IMR-90 (cell line): ENCODE results near the gene QRFP. TPM values are rescaled to one million over a fixed set of nuclear protein-coding genes. Genes with fewer than 3 reads are reported as not detected.

Experiments used
- ATAC-seq: fragments of 200-7000 bp; cut with Tn5 transposase; 2 replicates; pipeline ENCODE4 v1.9.1; 2020; ENCODE audit warnings: low read depth, mild to moderate bottlenecking, moderate library complexity
- BruUV-seq: library from RNA; stranded (reverse); fragments of 400-500 nt; replicated peaks from 2 replicates; lab custom pipeline; 2021; lab: Mats Ljungman, UMichigan
- CTCF ChIA-PET: fragments of 300-600 bp; formaldehyde crosslinking; extraction: SDS; loops from one replicate; lab custom pipeline; 2021; ENCODE audit warnings: antibody characterized with exemption; lab: Yijun Ruan, JAX
- POLR2A ChIA-PET: fragments of 300-600 bp; sonication (Branson Sonifier 250); formaldehyde crosslinking; loops from one replicate; lab custom pipeline; 2022; ENCODE audit warnings: antibody characterized with exemption; ENCODE audit not compliant: unreplicated experiment; lab: Charles Lee
- DNase-seq: peaks from one replicate; pipeline ENCODE4 v3.0.0; 2013
- H2AFZ ChIP-seq: replicated peaks from 2 replicates; pipeline ENCODE3; 2013; ENCODE audit warnings: low read length, mild to moderate bottlenecking; ENCODE audit not compliant: poor library complexity
- H2AK5ac ChIP-seq: 2 replicates; pipeline ENCODE4 v1.6.1; 2013; ENCODE audit warnings: low read depth, low read length, inconsistent platforms
- H2AK9ac ChIP-seq: replicated peaks from 2 replicates; pipeline ENCODE3; 2013; ENCODE audit warnings: mild to moderate bottlenecking, low read depth, low read length, moderate library complexity; ENCODE audit not compliant: poor library complexity
- H2BK120ac ChIP-seq: 2 replicates; pipeline ENCODE4 v1.6.1; 2013; ENCODE audit warnings: low read depth, low read length, inconsistent platforms
- H2BK15ac ChIP-seq: 3 replicates; pipeline ENCODE4 v1.6.1; 2013; ENCODE audit warnings: low read depth, low read length, inconsistent platforms
- H2BK20ac ChIP-seq: 2 replicates; pipeline ENCODE4 v1.6.1; 2013; ENCODE audit warnings: low read depth, mild to moderate bottlenecking, inconsistent platforms, low read length, moderate library complexity
- H2BK5ac ChIP-seq: 2 replicates; pipeline ENCODE4 v1.6.1; 2013; ENCODE audit warnings: mild to moderate bottlenecking, low read depth, low read length, inconsistent platforms; ENCODE audit not compliant: poor library complexity, severe bottlenecking
- H3K14ac ChIP-seq: replicated peaks from 2 replicates; pipeline ENCODE4 v1.6.1; 2013; ENCODE audit warnings: low read depth, low read length, inconsistent platforms
- H3K18ac ChIP-seq: 2 replicates; pipeline ENCODE4 v1.6.1; 2013; ENCODE audit warnings: low read depth, low read length, control low read depth
- H3K23ac ChIP-seq: 2 replicates; pipeline ENCODE4 v1.6.1; 2013; ENCODE audit warnings: low read depth, low read length, inconsistent platforms
- H3K27ac ChIP-seq: 2 replicates; pipeline ENCODE4 v1.5.1; 2013; ENCODE audit warnings: mild to moderate bottlenecking, control low read depth, low read length; ENCODE audit not compliant: insufficient read depth
- H3K27me3 ChIP-seq: 2 replicates; pipeline ENCODE4 v1.6.1; 2013; ENCODE audit warnings: low read length; ENCODE audit not compliant: control insufficient read depth, insufficient read depth
- H3K36me3 ChIP-seq: 2 replicates; pipeline ENCODE4 v1.6.1; 2013; ENCODE audit warnings: low read length, mixed read lengths; ENCODE audit not compliant: control insufficient read depth, insufficient read depth
- H3K4ac ChIP-seq: 2 replicates; pipeline ENCODE4 v1.6.1; 2013; ENCODE audit warnings: low read depth, low read length, inconsistent platforms
- H3K4me1 ChIP-seq: 2 replicates; pipeline ENCODE4 v1.6.1; 2013; ENCODE audit warnings: low read length, mixed read lengths; ENCODE audit not compliant: control insufficient read depth, insufficient read depth
- H3K4me2 ChIP-seq: 2 replicates; pipeline ENCODE4 v1.6.1; 2013; ENCODE audit warnings: low read depth, mild to moderate bottlenecking, control low read depth, low read length, moderate library complexity
- H3K4me3 ChIP-seq: 2 replicates; pipeline ENCODE4 v1.5.1; 2013; ENCODE audit warnings: low read depth, mild to moderate bottlenecking, control low read depth, low read length, moderate library complexity; ENCODE audit not compliant: insufficient read depth
- H3K56ac ChIP-seq: 2 replicates; pipeline ENCODE4 v1.6.1; 2013; ENCODE audit warnings: low read length, inconsistent platforms; ENCODE audit not compliant: insufficient read depth; ENCODE audit errors: extremely low read depth
- H3K79me1 ChIP-seq, 2 experiments: 2 replicates each; pipeline ENCODE4 v1.6.1; 2013; ENCODE audit warnings: low read length in 2 of 2, inconsistent platforms in 1 of 2, low read depth in 1 of 2
- H3K9ac ChIP-seq: 2 replicates; pipeline ENCODE4 v1.6.1; 2013; ENCODE audit warnings: low read depth, low read length, control low read depth
- H3K9me1 ChIP-seq: 2 replicates; pipeline ENCODE4 v1.6.1; 2013; ENCODE audit warnings: low read length, inconsistent platforms; ENCODE audit not compliant: insufficient read depth
- H3K9me3 ChIP-seq: 2 replicates; pipeline ENCODE4 v1.6.1; 2013; ENCODE audit warnings: low read length; ENCODE audit not compliant: control insufficient read depth, insufficient read depth
- H4K20me1 ChIP-seq: 2 replicates; pipeline ENCODE4 v1.6.1; 2013; ENCODE audit warnings: low read length, inconsistent platforms; ENCODE audit not compliant: insufficient read depth
- H4K5ac ChIP-seq: 2 replicates; pipeline ENCODE4 v1.6.1; 2013; ENCODE audit warnings: mild to moderate bottlenecking, low read depth, low read length, control low read depth
- H4K8ac ChIP-seq, 2 experiments: 2 replicates each; pipeline ENCODE4 v1.6.1; 2013; ENCODE audit warnings: low read depth in 2 of 2, low read length in 2 of 2, control low read depth in 1 of 2, inconsistent platforms in 1 of 2
- H4K91ac ChIP-seq: 2 replicates; pipeline ENCODE4 v1.6.1; 2013; ENCODE audit warnings: low read depth, low read length, inconsistent platforms; ENCODE audit not compliant: insufficient read depth
- BHLHE40 ChIP-seq: fragments of 150-350 bp; IDR thresholded peaks from 2 replicates; pipeline ENCODE4 v1.6.1; 2016; ENCODE audit warnings: mild to moderate bottlenecking, low read depth, low read length
- CHD1 ChIP-seq: IDR thresholded peaks from 2 replicates; pipeline ENCODE4 v1.6.1; 2012; ENCODE audit warnings: low read depth, low read length, improper control_type of control experiment
- FOS ChIP-seq: fragments of 150-350 bp; IDR thresholded peaks from 2 replicates; pipeline ENCODE4 v1.6.1; 2016; ENCODE audit warnings: low read depth, low read length
- MAZ ChIP-seq: IDR thresholded peaks from 2 replicates; pipeline ENCODE4 v1.6.1; 2012; ENCODE audit warnings: low read depth, mild to moderate bottlenecking, low read length, improper control_type of control experiment, moderate library complexity, borderline replicate concordance
- NFE2L2 ChIP-seq: fragments of 150-350 bp; IDR thresholded peaks from 2 replicates; pipeline ENCODE4 v1.6.1; 2016; ENCODE audit warnings: low read depth, mild to moderate bottlenecking, low read length
- RAD21 ChIP-seq: IDR thresholded peaks from 2 replicates; pipeline ENCODE4 v1.6.1; 2012; ENCODE audit warnings: low read length, improper control_type of control experiment
- WGBS, 2 experiments: methylation state at CpG; one replicate each; pipeline versions ENCODE4 v1.1.5 to v1.1.7; 2013; ENCODE audit warnings: missing lambda C conversion rate in 2 of 2; ENCODE audit not compliant: insufficient read length in 1 of 2; ENCODE audit errors: extremely low coverage in 2 of 2; 5-methylcytosine and 5-hydroxymethylcytosine counted together
- dilution Hi-C: fragments of 300-500 bp; cut with HindIII; formaldehyde crosslinking; loops from one replicate; pipeline ENCODE4 v1.14.3; 2018; ENCODE audit warnings: low sequenced_read_pairs; ENCODE audit not compliant: unreplicated experiment
- in situ Hi-C: fragments of 300-500 bp; cut with MboI; formaldehyde crosslinking; loops from 3 replicates; pipeline ENCODE4 v1.14.3; 2019; ENCODE audit warnings: low sequenced_read_pairs, inconsistent platforms, mixed read lengths
- intact Hi-C: fragments of 100-400 bp; cut with micrococcal nuclease; formaldehyde crosslinking; loops from 2 replicates; pipeline ENCODE4 v1.10.0; 2022
- polyA plus RNA-seq, 3 experiments: library from polyadenylated mRNA; depleted of rRNA; stranded (reverse); fragments of >200 nt; gene quantifications; 2 replicates each; pipeline ENCODE4 v1.2.3, GENCODE V29; 2012; ENCODE audit warnings: low replicate concordance in 1 of 3
- total RNA-seq: library from RNA; depleted of rRNA; stranded (reverse); fragments of >200 nt; gene quantifications from 2 replicates; pipeline ENCODE4 v1.2.3, GENCODE V29; 2012
- TF ChIP-seq, protein P1 (sequence below): fragments of 150-350 bp; IDR thresholded peaks from 2 replicates; pipeline ENCODE4 v1.6.1; 2017; ENCODE audit warnings: mild to moderate bottlenecking, antibody characterized with exemption, low read length, low read depth
- TF ChIP-seq, protein P2 (sequence below): conservative IDR thresholded peaks from 2 replicates; pipeline ENCODE4 v1.5.1; 2012; ENCODE audit warnings: mild to moderate bottlenecking, low read depth, low read length, improper control_type of control experiment

Gene QRFP
- total and polyA plus RNA-seq, 2 of the 4 experiments (the other 2 are of a cell fraction), result not detected

DNA sequence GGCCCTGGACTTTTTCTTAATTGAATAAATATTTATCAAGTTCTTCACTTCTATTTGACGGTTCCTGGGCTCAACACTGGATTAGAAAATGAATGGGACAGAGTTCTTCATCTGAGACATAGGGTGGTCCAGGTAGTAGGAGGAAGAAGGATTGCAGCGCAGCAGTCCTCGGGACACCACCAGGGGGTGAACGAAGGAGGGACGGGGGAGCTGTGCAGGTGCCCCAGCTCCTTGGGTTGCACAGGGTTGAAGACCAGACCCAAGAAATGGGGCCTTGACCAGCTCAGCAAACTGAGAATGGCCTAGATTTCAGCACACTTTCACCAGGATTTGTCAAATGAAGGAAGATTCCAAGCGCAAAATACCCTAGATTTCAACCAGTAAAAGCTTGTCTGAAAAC lies 32.1 kb downstream of the QRFP start:
- no peak overlapping the region for H2AK5ac ChIP-seq
- H3K14ac ChIP-seq, result no peak overlapping the region
- H3K9me1 ChIP-seq, result peaks cover 8% of the 10 kb centered on the region; the same call in 1 of the 2 replicates
- no peak overlapping the region for H3K4me3 ChIP-seq
- no peak overlapping the region for H4K91ac ChIP-seq
- no peak overlapping the region for H3K56ac ChIP-seq
- no peak overlapping the region for H4K5ac ChIP-seq
- ChIA-PET CTCF (interaction anchor here (0.7 to 2.5 kb wide), 5 partner anchors 93 to 318 kb away, joined by 3 to 9 read pairs (median 4); no protein-coding TSS in a partner anchor), POLR2A (no interaction called here)
- 100% methylated on average over 1 of the region's 6 CpGs; no CpG with 5 or more reads in 1 of the 2 experiments for WGBS, 2 experiments
- H3K9me3 ChIP-seq, result no peaks in the 10 kb centered on the region
- ATAC-seq, result no peak
- peaks cover 42% of the 10 kb centered on the region for H3K36me3 ChIP-seq
- H3K4me1 ChIP-seq, result peaks cover 19% of the 10 kb centered on the region
- no peak overlapping the region for H3K4me2 ChIP-seq
- H3K79me1 ChIP-seq, result peaks cover 37 to 92% of the 10 kb centered on the region in 2 experiments
- H3K27me3 ChIP-seq, result no peaks in the 10 kb centered on the region
- dilution Hi-C loops, result no loop called here
- H2BK15ac ChIP-seq, result no peak overlapping the region
- H2BK5ac ChIP-seq, result no peak overlapping the region
- H3K9ac ChIP-seq, result no peak overlapping the region
- no peak overlapping the region for H2AFZ ChIP-seq
- H2BK120ac ChIP-seq, result no peak overlapping the region
- peaks cover 69% of the 10 kb centered on the region for H4K20me1 ChIP-seq
- DNase-seq, result no peak
- H2BK20ac ChIP-seq, result no peak overlapping the region
- in situ Hi-C loops, result loop anchor here (5.0 kb wide), 1 partner anchor 157 kb away; no protein-coding TSS in a partner anchor
- H3K27ac ChIP-seq, result no peak overlapping the region
- H3K18ac ChIP-seq, result no peak overlapping the region
- TF ChIP-seq, protein P1, sequence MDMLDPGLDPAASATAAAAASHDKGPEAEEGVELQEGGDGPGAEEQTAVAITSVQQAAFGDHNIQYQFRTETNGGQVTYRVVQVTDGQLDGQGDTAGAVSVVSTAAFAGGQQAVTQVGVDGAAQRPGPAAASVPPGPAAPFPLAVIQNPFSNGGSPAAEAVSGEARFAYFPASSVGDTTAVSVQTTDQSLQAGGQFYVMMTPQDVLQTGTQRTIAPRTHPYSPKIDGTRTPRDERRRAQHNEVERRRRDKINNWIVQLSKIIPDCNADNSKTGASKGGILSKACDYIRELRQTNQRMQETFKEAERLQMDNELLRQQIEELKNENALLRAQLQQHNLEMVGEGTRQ, result no peak
- TF ChIP-seq CHD1, result no peak
- TF ChIP-seq FOS, result no peak
- no peak for TF ChIP-seq RAD21
- no peak for TF ChIP-seq NFE2L2
- TF ChIP-seq BHLHE40, result no peak
- TF ChIP-seq, protein P2, sequence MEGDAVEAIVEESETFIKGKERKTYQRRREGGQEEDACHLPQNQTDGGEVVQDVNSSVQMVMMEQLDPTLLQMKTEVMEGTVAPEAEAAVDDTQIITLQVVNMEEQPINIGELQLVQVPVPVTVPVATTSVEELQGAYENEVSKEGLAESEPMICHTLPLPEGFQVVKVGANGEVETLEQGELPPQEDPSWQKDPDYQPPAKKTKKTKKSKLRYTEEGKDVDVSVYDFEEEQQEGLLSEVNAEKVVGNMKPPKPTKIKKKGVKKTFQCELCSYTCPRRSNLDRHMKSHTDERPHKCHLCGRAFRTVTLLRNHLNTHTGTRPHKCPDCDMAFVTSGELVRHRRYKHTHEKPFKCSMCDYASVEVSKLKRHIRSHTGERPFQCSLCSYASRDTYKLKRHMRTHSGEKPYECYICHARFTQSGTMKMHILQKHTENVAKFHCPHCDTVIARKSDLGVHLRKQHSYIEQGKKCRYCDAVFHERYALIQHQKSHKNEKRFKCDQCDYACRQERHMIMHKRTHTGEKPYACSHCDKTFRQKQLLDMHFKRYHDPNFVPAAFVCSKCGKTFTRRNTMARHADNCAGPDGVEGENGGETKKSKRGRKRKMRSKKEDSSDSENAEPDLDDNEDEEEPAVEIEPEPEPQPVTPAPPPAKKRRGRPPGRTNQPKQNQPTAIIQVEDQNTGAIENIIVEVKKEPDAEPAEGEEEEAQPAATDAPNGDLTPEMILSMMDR, result no peak
- no peak for TF ChIP-seq MAZ
- no peak overlapping the region for H2AK9ac ChIP-seq
- intact Hi-C loops, result no loop called here
- H4K8ac ChIP-seq, result no peak overlapping the region
- no TSS peak for BruUV-seq
- H3K23ac ChIP-seq, result no peak overlapping the region
- H3K4ac ChIP-seq, result no peak overlapping the region
